Colonic mucosa (tissue), 4 donors: ENCODE measurements around the gene ASPRV1. TPM values are rescaled to one million over a fixed set of nuclear protein-coding genes. Genes with fewer than 3 reads are reported as not detected.
A peak's percentile ranks its signal among the peaks of the same experiment; 100 is the strongest.

Source experiments
- DNase-seq: peaks from one replicate; pipeline ENCODE4 v3.0.0-alpha.2; 2020
- H3K27ac ChIP-seq: fragments of 200-600 bp; one replicate; pipeline ENCODE4 v1.8.0; 2021
- H3K27me3 ChIP-seq: fragments of 200-600 bp; one replicate; pipeline ENCODE4 v1.8.0; 2021
- H3K36me3 ChIP-seq: fragments of 200-600 bp; one replicate; pipeline ENCODE4 v1.8.0; 2021
- H3K4me1 ChIP-seq: fragments of 200-600 bp; one replicate; pipeline ENCODE4 v1.8.0; 2021; ENCODE audit warnings: mild to moderate bottlenecking
- H3K4me3 ChIP-seq: fragments of 200-600 bp; one replicate; pipeline ENCODE4 v1.8.0; 2021
- H3K9ac ChIP-seq, 2 donors: one replicate each; pipeline ENCODE4 v1.7.0; 2013; ENCODE audit warnings: control low read depth in 2 of 2, low read depth in 2 of 2, low read length in 2 of 2
- H3K9me3 ChIP-seq: fragments of 200-600 bp; one replicate; pipeline ENCODE4 v1.8.0; 2021
- CTCF ChIP-seq: fragments of 200-600 bp; IDR thresholded peaks from one replicate; pipeline ENCODE4 v1.8.0; 2022; ENCODE audit warnings: antibody characterized with exemption, mild to moderate bottlenecking
- intact Hi-C: fragments of 100-400 bp; cut with DNase I; formaldehyde crosslinking; loops from one replicate; pipeline ENCODE4 v1.14.1; 2022
- total RNA-seq, 2 donors: library from RNA; stranded (reverse); fragmentation: NEBNext Ultra II Directional in 1 of 2; extraction: Animal tissue kit (Norgen Biotek cat#: 25700) in 1 of 2; gene quantifications; one replicate each; pipeline ENCODE4 v1.2.1, GENCODE V29; 2021
- donor health status: healthy.
- donor health status: DM: no; HTN: no; CAD: no.
- donor health status: DM: no; HTN: no; CAD: no.

The ASPRV1 gene
- total RNA-seq, 2 donors from 2014 or later, result 0.40 to 0.82 TPM

GRCh38 chr2:69965756-69966445 lies 4.5 kb upstream of the ASPRV1 start:
- no peaks in the 10 kb centered on the region for H3K9me3 ChIP-seq
- intact Hi-C loops, result no loop called here
- peaks cover 2% of the 10 kb centered on the region for H3K4me1 ChIP-seq
- H3K36me3 ChIP-seq, result no peaks in the 10 kb centered on the region
- H3K27ac ChIP-seq, result no peak overlapping the region
- no peaks in the 10 kb centered on the region for H3K27me3 ChIP-seq
- H3K9ac ChIP-seq, result no peak overlapping the region
- no peak for TF ChIP-seq CTCF
- no peak overlapping the region for H3K4me3 ChIP-seq
- DNase-seq, result no peak

DNA sequence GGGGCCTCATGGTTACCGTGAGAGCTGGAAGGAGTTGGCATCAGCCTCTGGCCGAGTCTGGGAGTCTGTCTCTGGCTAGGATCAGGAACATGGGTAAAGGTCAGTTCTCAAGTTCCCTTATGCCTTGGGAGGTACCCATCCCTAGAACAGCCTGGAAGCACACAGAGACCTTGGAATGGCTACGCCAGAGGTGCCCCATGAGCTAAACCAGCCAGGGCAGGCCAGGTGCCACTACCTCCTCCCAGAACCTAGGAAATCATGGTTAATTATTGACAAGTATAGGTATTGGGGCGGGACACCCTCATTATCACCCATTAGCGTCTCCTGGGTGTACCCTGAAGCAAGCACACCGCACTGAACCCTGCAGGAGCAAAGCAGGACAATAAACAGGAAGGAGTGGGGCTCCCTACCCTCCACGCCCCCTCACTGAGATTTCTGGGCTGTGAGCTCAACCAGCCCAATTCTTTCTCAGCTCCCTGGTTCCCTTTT lies 3.0 kb upstream of the ASPRV1 start:
- Histone ChIP-seq H3K9ac (no peak overlapping the region), H3K36me3 (no peaks in the 10 kb centered on the region), H3K4me1 (peaks cover 2% of the 10 kb centered on the region), H3K27me3 (no peaks in the 10 kb centered on the region), H3K9me3 (no peaks in the 10 kb centered on the region), H3K4me3 (no peak overlapping the region), H3K27ac (no peak overlapping the region)
- intact Hi-C loops, result no loop called here
- TF ChIP-seq CTCF, result no peak
- DNase-seq, result peak; percentile 46

- Histone ChIP-seq H3K4me3 (no peak overlapping the region), H3K27me3 (no peaks in the 10 kb centered on the region), H3K4me1 (peaks cover 2% of the 10 kb centered on the region), H3K36me3 (no peaks in the 10 kb centered on the region), H3K9me3 (no peaks in the 10 kb centered on the region), H3K9ac (no peak overlapping the region), H3K27ac (no peak overlapping the region)
- no peak for TF ChIP-seq CTCF
- DNase-seq, result no peak
- intact Hi-C loops, result no loop called here
These were observed 1.7 kb upstream of the ASPRV1 start for GRCh38 chr2:69962986-69963730.

GRCh38 chr2:69960821-69961220 lies 610 bp downstream of the ASPRV1 start:
- DNase-seq, result no peak
- Histone ChIP-seq H3K27me3 (no peaks in the 10 kb centered on the region), H3K27ac (no peak overlapping the region), H3K36me3 (no peaks in the 10 kb centered on the region), H3K4me1 (peaks cover 2% of the 10 kb centered on the region), H3K4me3 (no peak overlapping the region), H3K9me3 (no peaks in the 10 kb centered on the region), H3K9ac (no peak overlapping the region)
- no peak for TF ChIP-seq CTCF
- intact Hi-C loops, result no loop called here

- no peaks in the 10 kb centered on the region for H3K27me3 ChIP-seq
- no peak for TF ChIP-seq CTCF
- intact Hi-C loops, result no loop called here
- H3K27ac ChIP-seq, result no peak overlapping the region
- DNase-seq, result no peak
- no peaks in the 10 kb centered on the region for H3K36me3 ChIP-seq
- H3K9ac ChIP-seq, result no peak overlapping the region
- no peaks in the 10 kb centered on the region for H3K9me3 ChIP-seq
- H3K4me3 ChIP-seq, result no peak overlapping the region
- peaks cover under 1% of the 10 kb centered on the region for H3K4me1 ChIP-seq
These were observed 2.0 kb downstream of the ASPRV1 start for GRCh38 chr2:69959425-69959824.
